Measurements from ENCODE around the gene SPAG17.

SPAG17 gene

DNA sequence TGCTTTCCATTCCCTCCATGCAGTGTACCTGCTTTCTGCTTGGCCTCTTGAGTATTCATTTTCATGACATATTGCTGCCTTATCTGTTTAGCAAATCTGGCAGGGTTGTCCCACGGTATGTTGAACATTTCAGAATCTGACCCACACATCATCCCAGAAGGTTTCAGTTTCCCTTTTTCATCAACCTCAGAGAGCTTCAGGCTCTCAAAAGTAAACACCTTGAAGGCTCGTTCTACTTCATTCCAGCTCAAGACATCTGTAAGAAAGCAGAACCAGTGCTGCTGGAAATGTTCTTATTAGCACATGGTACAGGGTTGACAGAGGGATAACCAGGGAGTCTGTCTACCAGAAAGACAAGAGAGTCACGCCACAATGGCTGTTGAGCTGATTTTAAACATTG lies 103.6 kb downstream of the SPAG17 start:
- H3K36me3 Mint-ChIP-seq (ENCODE audit: insufficient read depth): peaks cover 2% of the 10 kb centered on the region
- peaks cover 14% of the 10 kb centered on the region for H3K27me3 Mint-ChIP-seq
- ATAC-seq (replicated peaks; ENCODE audit: extremely low read depth, poor library complexity, severe bottlenecking): no peak
- peaks cover 7% of the 10 kb centered on the region for H3K9me3 Mint-ChIP-seq
- no peak overlapping the region for H3K27ac Mint-ChIP-seq (ENCODE audit: low read depth)
- H3K4me1 Mint-ChIP-seq: no peaks in the 10 kb centered on the region
- DNase-seq (ENCODE audit: low spot score in 2 of 2): no peak
- no peak overlapping the region for H3K4me3 Mint-ChIP-seq

DNA sequence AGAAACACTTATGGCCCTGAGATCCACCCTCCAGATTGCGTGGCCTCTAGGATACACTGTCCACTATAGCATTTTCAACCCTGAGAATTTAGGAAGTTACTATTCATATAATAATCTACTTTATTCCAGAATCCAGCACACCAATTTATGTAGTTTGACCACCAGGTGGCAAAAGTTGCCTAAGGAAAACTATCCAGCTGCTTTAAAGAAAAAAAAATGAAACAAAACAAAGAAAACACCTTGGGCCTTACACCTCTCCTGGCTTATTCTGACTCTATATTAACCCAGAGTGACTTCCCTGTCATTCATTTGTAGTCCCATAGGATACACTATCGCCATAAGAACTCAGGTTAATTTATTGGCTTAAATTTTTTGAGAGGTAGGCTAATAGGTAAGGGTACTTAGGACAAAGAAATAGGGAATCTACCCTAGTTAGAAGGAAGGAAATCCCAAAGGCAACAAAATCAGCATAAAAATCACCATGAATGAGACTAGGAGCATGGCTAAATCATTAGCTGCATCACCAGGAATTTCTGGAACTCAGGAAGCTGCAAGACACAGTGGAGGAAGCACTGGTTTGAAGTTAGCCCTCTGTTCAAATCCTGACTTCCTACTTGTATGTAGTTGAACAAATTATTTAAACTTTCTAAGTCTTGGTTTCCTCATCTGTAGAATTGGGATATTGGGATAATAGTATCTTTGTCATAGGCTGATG lies 107.5 kb downstream of the SPAG17 start:
- Mint-ChIP-seq H3K4me3 (no peak overlapping the region), H3K27ac (ENCODE audit: low read depth) (no peak overlapping the region)
- no peak for ATAC-seq (replicated peaks; ENCODE audit: extremely low read depth, poor library complexity, severe bottlenecking)

DNA sequence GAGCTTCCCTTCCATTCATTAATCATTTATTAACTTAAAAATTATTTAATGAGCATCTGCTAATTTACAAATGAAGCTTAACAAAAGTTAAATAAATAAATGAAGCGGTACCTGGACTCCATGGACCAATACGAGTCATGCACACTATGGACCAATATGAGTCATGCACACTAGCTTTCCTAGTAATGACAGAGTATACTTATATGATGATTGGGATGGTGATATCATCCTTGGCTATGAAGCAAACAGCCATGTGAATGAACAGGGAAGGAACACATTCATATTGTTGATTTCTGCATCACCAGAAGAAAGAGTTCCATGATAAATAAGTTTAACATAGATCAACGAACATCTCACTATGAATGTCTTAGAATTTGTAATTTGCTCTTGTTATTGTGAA lies 109.9 kb downstream of the SPAG17 start:
- Mint-ChIP-seq H3K9me3 (no peaks in the 10 kb centered on the region), H3K27ac (ENCODE audit: low read depth) (no peak overlapping the region), H3K4me1 (no peaks in the 10 kb centered on the region), H3K4me3 (no peak overlapping the region), H3K27me3 (peaks cover 8% of the 10 kb centered on the region), H3K36me3 (ENCODE audit: insufficient read depth) (peaks cover 3% of the 10 kb centered on the region)
- DNase-seq (ENCODE audit: low spot score in 2 of 2) (no peak), ATAC-seq (replicated peaks; ENCODE audit: extremely low read depth, poor library complexity, severe bottlenecking) (no peak)

More for the DNA sequence above, 107.5 kb downstream of the SPAG17 start:
- peaks cover 3% of the 10 kb centered on the region for H3K36me3 Mint-ChIP-seq (ENCODE audit: insufficient read depth)
- H3K9me3 Mint-ChIP-seq: peaks cover 3% of the 10 kb centered on the region
- DNase-seq (ENCODE audit: low spot score in 2 of 2): no peak
- peaks cover 8% of the 10 kb centered on the region for H3K27me3 Mint-ChIP-seq
- H3K4me1 Mint-ChIP-seq: no peaks in the 10 kb centered on the region

DNA sequence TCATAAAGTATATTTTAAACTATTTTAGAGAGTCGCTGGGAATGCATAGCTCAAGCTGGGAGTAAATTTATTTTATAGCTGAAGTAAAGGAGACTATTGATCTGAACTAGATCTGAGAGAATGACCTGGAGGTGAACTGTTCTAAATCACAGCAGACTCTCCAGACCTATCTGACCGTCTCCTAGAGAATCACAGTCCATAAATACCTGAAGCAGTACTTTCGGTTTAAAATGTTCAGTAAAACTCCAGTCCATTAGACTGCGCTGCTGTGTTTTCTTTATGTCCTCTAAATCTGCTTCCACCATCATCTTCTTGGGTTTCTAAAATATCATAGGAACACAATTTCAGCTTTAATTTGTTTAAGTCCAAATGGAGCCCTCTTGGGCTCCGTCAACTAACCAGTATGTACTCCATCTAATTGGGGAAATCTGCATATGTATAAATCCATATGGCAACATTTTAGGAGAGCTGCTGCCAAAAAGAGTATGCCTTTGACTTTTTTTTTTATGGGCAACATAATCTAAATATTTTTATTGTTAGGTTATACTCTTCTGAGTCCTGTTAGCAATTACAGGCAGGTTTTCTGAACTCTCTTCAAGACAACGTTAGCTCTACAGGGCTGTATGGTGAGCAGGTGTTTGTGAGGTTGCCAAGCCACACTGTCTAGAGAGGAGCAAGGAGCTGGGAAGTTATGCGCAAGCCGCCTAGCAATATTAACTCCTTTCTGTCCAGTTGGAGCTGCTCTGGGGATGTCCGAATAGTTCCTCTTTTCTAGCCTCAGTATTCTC lies 111.2 kb downstream of the SPAG17 start:
- peaks cover 3% of the 10 kb centered on the region for H3K36me3 Mint-ChIP-seq (ENCODE audit: insufficient read depth)
- no peaks in the 10 kb centered on the region for H3K4me1 Mint-ChIP-seq
- no peaks in the 10 kb centered on the region for H3K9me3 Mint-ChIP-seq
- DNase-seq (ENCODE audit: low spot score in 2 of 2) (no peak), ATAC-seq (replicated peaks; ENCODE audit: extremely low read depth, poor library complexity, severe bottlenecking) (no peak)
- peaks cover 8% of the 10 kb centered on the region for H3K27me3 Mint-ChIP-seq
- no peak overlapping the region for H3K27ac Mint-ChIP-seq (ENCODE audit: low read depth)
- no peak overlapping the region for H3K4me3 Mint-ChIP-seq

DNA sequence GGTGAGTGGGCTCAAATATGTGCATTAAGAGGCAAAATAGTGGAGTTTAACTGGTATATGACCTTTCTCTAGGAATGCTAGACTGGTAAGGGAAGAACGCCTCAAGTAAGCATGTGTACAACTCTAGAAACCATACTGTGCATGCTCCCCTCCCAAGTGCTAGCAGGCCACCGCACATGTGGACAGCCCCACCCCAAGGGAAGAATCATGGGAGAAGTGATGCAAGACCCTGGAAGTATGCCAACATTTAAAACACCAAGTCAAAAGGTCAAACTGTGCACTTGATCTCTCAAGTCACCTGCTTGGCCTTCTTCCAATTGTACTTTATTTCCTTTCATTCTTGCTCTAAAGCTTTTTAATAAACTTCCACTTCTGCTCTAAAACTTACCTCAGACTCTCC lies 135.0 kb downstream of the SPAG17 start:
- Mint-ChIP-seq H3K4me1 (no peaks in the 10 kb centered on the region), H3K27me3 (no peaks in the 10 kb centered on the region)
- no peak for ATAC-seq (replicated peaks; ENCODE audit: extremely low read depth, poor library complexity, severe bottlenecking)

DNA sequence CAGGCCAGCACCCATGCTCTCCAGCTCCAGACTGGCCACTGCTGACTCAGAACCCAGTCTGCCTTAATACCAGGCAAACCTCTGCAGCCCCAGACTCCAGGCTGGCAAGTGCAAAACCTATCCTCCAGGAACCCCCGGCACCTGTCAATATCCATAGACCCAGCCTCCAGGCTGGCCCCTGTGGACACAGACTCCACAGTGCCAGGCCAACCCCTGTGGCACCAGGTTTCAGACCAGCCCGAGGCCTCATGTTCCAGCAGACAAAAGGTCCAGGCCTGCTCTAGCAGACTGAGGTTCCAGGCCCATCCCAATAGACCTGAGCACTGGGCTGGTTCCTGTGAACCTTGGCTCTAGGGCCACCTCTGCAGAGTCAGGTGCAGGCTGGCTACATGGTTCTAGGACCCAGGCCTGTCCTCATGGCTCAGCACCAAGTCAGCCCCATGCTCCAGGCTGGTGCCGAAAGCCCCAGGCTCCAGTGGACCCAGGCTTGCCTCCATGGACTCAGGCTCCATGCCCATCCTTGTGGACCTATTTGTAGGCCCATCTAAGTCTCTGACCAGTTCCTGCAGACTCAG lies 137.3 kb downstream of the SPAG17 start:
- no peak overlapping the region for H3K4me3 Mint-ChIP-seq
- H3K27me3 Mint-ChIP-seq: no peaks in the 10 kb centered on the region
- H3K9me3 Mint-ChIP-seq: no peaks in the 10 kb centered on the region
- H3K36me3 Mint-ChIP-seq (ENCODE audit: insufficient read depth): no peaks in the 10 kb centered on the region
- no peak overlapping the region for H3K27ac Mint-ChIP-seq (ENCODE audit: low read depth)
- no peak for DNase-seq (ENCODE audit: low spot score in 2 of 2)
- H3K4me1 Mint-ChIP-seq: no peaks in the 10 kb centered on the region
- no peak for ATAC-seq (replicated peaks; ENCODE audit: extremely low read depth, poor library complexity, severe bottlenecking)

More for the DNA sequence above, 135.0 kb downstream of the SPAG17 start:
- DNase-seq (ENCODE audit: low spot score in 2 of 2): no peak
- Mint-ChIP-seq H3K9me3 (no peaks in the 10 kb centered on the region), H3K4me3 (no peak overlapping the region), H3K36me3 (ENCODE audit: insufficient read depth) (no peaks in the 10 kb centered on the region), H3K27ac (ENCODE audit: low read depth) (no peak overlapping the region)

DNA sequence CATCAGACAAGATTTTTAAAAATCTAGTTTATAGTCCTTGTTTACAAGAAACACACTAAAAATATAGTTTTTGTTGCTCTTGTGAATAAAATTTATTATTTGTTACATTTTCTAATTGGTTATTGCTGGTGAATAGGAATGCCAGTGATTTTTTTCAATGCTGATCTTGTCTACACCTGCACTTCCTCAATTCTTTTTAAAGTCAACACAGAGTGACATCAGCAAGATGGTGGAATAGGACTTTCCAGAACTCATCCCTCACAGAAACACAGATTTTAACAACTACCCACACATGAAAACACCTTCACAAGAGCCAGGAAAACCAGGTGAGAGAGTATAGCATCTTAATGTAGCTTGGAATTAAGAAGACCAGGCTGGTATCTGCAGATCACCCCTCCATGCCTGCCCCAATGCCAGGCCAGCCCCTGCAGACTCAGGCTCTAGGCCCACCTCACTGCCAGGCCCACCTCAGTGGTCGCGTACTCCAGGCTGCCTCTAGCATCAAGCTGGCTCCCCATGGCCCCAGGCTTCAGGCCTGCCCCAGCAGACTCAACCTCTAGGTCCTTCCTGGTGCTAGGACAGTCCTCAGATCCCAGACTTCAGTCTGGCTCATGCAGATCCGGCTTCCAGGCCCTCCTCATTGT lies 137.9 kb downstream of the SPAG17 start:
- Mint-ChIP-seq H3K9me3 (no peaks in the 10 kb centered on the region), H3K27ac (ENCODE audit: low read depth) (no peak overlapping the region), H3K36me3 (ENCODE audit: insufficient read depth) (no peaks in the 10 kb centered on the region), H3K4me3 (no peak overlapping the region), H3K4me1 (no peaks in the 10 kb centered on the region), H3K27me3 (no peaks in the 10 kb centered on the region)
- no peak for ATAC-seq (replicated peaks; ENCODE audit: extremely low read depth, poor library complexity, severe bottlenecking)
- DNase-seq (ENCODE audit: low spot score in 2 of 2): no peak

DNA sequence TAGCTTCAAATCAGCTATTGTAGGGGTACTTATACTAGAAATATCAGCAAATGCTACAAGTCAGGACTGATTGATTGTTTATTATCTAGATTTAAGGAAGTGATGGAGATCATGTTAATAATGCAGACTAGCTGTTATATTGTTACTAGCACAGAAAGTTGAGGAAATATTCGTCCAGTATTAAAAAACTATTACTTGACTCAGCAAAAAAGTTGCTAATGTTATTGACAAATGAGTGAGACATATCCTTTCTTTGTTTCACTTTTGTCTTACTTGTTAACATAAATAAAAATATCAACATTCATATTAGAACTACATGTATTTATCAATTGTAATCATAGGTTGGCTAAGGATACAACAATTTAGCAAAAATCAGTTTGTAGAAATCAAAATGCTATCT lies 141.4 kb downstream of the SPAG17 start:
- ATAC-seq (replicated peaks; ENCODE audit: extremely low read depth, poor library complexity, severe bottlenecking): no peak
- H3K27ac Mint-ChIP-seq (ENCODE audit: low read depth): no peak overlapping the region
- no peak overlapping the region for H3K4me3 Mint-ChIP-seq

DNA sequence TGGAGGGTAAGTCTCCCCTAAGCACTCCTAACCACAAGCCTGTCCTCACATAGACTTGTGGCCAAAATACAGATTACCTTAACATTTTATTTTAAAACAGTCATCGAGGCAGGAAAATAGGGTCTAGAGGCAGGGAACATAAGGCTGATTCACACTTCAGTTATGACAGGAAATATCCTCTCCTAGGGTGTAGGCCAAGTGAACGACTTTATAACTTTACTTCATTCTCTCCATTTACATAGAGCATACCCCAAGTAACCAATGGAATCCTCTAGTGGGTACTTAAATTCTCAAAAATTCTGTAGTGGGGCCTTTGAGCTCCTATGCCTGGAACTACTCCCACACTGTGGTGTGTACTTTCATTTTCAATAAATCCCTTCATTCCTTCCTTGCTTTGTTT lies 142.5 kb downstream of the SPAG17 start:
- Mint-ChIP-seq H3K4me1 (no peaks in the 10 kb centered on the region), H3K27me3 (no peaks in the 10 kb centered on the region), H3K27ac (ENCODE audit: low read depth) (no peak overlapping the region), H3K36me3 (ENCODE audit: insufficient read depth) (no peaks in the 10 kb centered on the region), H3K4me3 (no peak overlapping the region), H3K9me3 (no peaks in the 10 kb centered on the region)
- DNase-seq (ENCODE audit: low spot score in 2 of 2) (no peak), ATAC-seq (replicated peaks; ENCODE audit: extremely low read depth, poor library complexity, severe bottlenecking) (no peak)

More for the DNA sequence above, 141.4 kb downstream of the SPAG17 start:
- Mint-ChIP-seq H3K9me3 (no peaks in the 10 kb centered on the region), H3K27me3 (no peaks in the 10 kb centered on the region), H3K4me1 (no peaks in the 10 kb centered on the region), H3K36me3 (ENCODE audit: insufficient read depth) (no peaks in the 10 kb centered on the region)
- no peak for DNase-seq (ENCODE audit: low spot score in 2 of 2)

DNA sequence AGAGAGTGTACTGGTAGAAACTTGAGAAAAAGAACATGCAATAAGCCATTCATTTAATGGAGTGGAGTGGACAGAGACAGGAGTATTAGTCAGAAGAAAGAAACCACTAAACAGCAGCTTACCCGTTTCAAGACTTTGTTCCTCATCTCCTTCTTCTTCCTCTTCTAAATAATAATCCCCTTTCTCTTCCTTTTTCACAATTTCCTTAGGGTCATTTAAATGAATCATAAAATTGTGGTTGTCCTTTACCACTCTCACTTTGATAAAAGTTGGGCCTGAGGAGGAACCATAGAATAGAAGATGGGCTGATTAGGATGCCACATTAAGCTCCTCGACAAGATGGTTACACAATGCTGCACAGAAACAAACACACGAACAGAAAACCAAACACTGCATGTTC lies 145.9 kb downstream of the SPAG17 start:
- no peak overlapping the region for H3K27ac Mint-ChIP-seq (ENCODE audit: low read depth)
- no peaks in the 10 kb centered on the region for H3K4me1 Mint-ChIP-seq
- DNase-seq (ENCODE audit: low spot score in 2 of 2) (no peak), ATAC-seq (replicated peaks; ENCODE audit: extremely low read depth, poor library complexity, severe bottlenecking) (no peak)
- H3K27me3 Mint-ChIP-seq: peaks cover 1% of the 10 kb centered on the region
- H3K9me3 Mint-ChIP-seq: no peaks in the 10 kb centered on the region
- H3K4me3 Mint-ChIP-seq: no peak overlapping the region
- H3K36me3 Mint-ChIP-seq (ENCODE audit: insufficient read depth): no peaks in the 10 kb centered on the region

DNA sequence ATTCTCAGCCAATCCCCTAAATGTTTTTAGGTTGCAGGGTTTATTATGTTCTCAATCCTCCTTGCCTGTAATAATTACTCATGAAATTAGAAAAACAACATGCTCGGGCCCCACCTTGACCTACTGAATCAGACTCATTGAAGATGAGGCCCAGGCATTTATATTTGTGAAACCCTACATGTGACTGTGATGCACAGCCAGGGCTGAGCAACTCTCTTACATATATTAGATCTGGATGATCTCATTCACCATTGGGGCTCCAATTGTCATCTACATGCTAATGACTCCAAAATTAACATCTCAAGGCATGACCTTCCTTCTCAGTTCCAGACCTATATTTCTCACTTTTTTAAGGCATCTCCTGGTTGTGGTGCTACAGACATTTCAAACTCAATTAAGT lies 152.1 kb downstream of the SPAG17 start:
- no peak for ATAC-seq (replicated peaks; ENCODE audit: extremely low read depth, poor library complexity, severe bottlenecking)
- Mint-ChIP-seq H3K9me3 (peaks cover 7% of the 10 kb centered on the region), H3K4me3 (no peak overlapping the region), H3K27me3 (peaks cover 27% of the 10 kb centered on the region), H3K36me3 (ENCODE audit: insufficient read depth) (no peaks in the 10 kb centered on the region), H3K27ac (ENCODE audit: low read depth) (no peak overlapping the region), H3K4me1 (no peaks in the 10 kb centered on the region)
- no peak for DNase-seq (ENCODE audit: low spot score in 2 of 2)

DNA sequence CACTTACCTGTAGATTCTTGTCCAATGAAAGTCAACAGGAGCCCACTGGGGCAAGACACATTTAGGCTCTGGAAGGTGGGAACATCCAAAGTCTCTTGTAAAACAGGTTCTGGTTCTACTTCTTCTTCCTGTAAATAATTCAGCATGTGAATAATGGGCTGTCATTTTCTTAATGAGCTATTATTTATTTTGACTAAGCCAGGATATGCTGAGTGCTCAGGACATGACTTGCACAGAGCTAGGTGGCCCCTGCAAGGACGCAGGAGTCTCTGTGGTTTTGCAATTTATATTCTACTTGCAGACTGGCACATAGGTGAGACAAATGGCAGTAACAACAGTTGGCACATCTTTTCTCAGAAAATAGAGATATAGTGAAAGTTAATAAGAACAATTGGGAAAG lies 156.8 kb downstream of the SPAG17 start:
- no peak overlapping the region for H3K4me3 Mint-ChIP-seq
- peaks cover 55% of the 10 kb centered on the region for H3K27me3 Mint-ChIP-seq
- no peak overlapping the region for H3K27ac Mint-ChIP-seq (ENCODE audit: low read depth)
- H3K9me3 Mint-ChIP-seq: peaks cover 1% of the 10 kb centered on the region
- DNase-seq (ENCODE audit: low spot score in 2 of 2) (no peak), ATAC-seq (replicated peaks; ENCODE audit: extremely low read depth, poor library complexity, severe bottlenecking) (no peak)
- H3K4me1 Mint-ChIP-seq: no peaks in the 10 kb centered on the region
- H3K36me3 Mint-ChIP-seq (ENCODE audit: insufficient read depth): no peaks in the 10 kb centered on the region
